Activated T-helper 9 cell treated with anti-CD3 and anti-CD28 coated beads, Interleukin-2, amount 50 U/mL, for 16 hours (primary cell): ENCODE results near the gene ANKMY2.
"Not testable (repeated sequence)": the region's sequence is repeated elsewhere in the genome, so short reads cannot be mapped to it uniquely, and the experiment has no call there.

Source experiments
- DNase-seq: peaks from one replicate; pipeline ENCODE4 v3.0.0-alpha.2; 2020; ENCODE audit warnings: low read depth

The ANKMY2 gene

GRCh38 chr7:16659854-16660497 is 14.4 kb upstream of the ANKMY2 start:
- not testable (repeated sequence) for DNase-seq

GRCh38 chr7:16657656-16658279 is 12.2 kb upstream of the ANKMY2 start:
- no peak for DNase-seq

- DNase-seq = no peak
Observed at GRCh38 chr7:16656141-16656540, 10.6 kb upstream of the ANKMY2 start.

GRCh38 chr7:16655394-16655793 is 9.8 kb upstream of the ANKMY2 start:
- no peak for DNase-seq

GRCh38 chr7:16652888-16653287 is 7.3 kb upstream of the ANKMY2 start:
- DNase-seq = no peak

- no peak for DNase-seq
Observed at GRCh38 chr7:16652240-16652583, 6.7 kb upstream of the ANKMY2 start.

GRCh38 chr7:16651396-16652239 is 6.1 kb upstream of the ANKMY2 start:
- no peak for DNase-seq

GRCh38 chr7:16650266-16650665 is 4.7 kb upstream of the ANKMY2 start:
- DNase-seq = no peak

GRCh38 chr7:16649196-16649595 is 3.6 kb upstream of the ANKMY2 start:
- no peak for DNase-seq

GRCh38 chr7:16648551-16648950 is 3.0 kb upstream of the ANKMY2 start:
- no peak for DNase-seq

- no peak for DNase-seq
Observed at GRCh38 chr7:16647435-16647960, 1.9 kb upstream of the ANKMY2 start.

- no peak for DNase-seq
Observed at GRCh38 chr7:16646472-16647072, 1.0 kb upstream of the ANKMY2 start.

GRCh38 chr7:16644636-16645592 is 640 bp downstream of the ANKMY2 start:
- DNase-seq = peak; percentile 41

GRCh38 chr7:16644157-16644556 is 1.4 kb downstream of the ANKMY2 start:
- DNase-seq = no peak

- DNase-seq = no peak
Observed at GRCh38 chr7:16638282-16639280, 7.0 kb downstream of the ANKMY2 start.

GRCh38 chr7:16637379-16637778 is 8.2 kb downstream of the ANKMY2 start:
- no peak for DNase-seq

GRCh38 chr7:16636555-16637101 is 8.9 kb downstream of the ANKMY2 start:
- no peak for DNase-seq

- DNase-seq = no peak
Observed at GRCh38 chr7:16634271-16634738, 11.2 kb downstream of the ANKMY2 start.

GRCh38 chr7:16630654-16631053 is 14.9 kb downstream of the ANKMY2 start:
- no peak for DNase-seq

GRCh38 chr7:16627236-16627635 is 18.3 kb downstream of the ANKMY2 start:
- no peak for DNase-seq
